GM12801 (cell line): ENCODE data around the gene CD248.

Experiments
- CTCF ChIP-seq: IDR thresholded peaks from one replicate; pipeline ENCODE4 v1.5.1; 2011; ENCODE audit warnings: control low read depth; ENCODE audit not compliant: insufficient read length; ENCODE audit errors: extremely low read depth

CD248 gene

DNA sequence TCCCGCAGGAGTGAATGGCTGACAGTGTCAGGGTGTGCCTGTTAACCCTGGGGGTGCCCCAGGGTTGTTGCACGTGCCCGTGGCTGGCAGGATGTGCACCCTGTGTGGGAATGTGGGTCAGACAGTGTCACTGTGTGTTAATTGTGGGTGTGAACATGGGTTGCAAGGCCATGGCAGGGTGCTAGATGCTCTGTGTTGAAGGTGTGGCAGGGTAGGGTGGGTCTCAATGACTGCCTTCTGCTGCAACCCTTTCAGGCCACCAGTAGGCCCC is 11.1 kb upstream of the CD248 start:
- TF ChIP-seq CTCF, result no peak

- TF ChIP-seq CTCF, result no peak
Measured at GRCh38 chr11:66327171-66328030, 10.6 kb upstream of the CD248 start.

GRCh38 chr11:66326261-66327111 is 9.6 kb upstream of the CD248 start:
- TF ChIP-seq CTCF, result no peak

DNA sequence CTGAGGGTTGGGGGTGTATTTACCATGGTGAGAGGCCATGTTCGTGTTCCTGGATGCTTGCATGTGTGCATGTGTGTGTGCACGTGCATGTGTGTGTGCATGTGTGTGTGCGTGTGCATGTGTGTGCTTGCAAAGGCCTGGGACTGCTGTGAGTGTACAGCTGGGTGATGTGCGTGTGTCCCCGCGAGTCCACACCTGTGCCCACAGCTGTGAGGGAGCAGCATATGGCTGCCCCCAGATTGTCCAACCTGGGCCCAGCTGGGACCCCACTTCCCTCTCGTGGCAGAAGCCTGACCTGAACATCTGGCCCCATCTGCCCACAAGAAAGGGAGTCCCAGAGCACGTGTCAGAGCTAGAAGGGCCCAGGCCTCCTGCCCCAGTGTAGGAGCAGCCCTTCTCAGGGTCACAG is 8.4 kb upstream of the CD248 start:
- TF ChIP-seq CTCF, result no peak

GRCh38 chr11:66324664-66325063 is 7.8 kb upstream of the CD248 start:
- TF ChIP-seq CTCF, result no peak

DNA sequence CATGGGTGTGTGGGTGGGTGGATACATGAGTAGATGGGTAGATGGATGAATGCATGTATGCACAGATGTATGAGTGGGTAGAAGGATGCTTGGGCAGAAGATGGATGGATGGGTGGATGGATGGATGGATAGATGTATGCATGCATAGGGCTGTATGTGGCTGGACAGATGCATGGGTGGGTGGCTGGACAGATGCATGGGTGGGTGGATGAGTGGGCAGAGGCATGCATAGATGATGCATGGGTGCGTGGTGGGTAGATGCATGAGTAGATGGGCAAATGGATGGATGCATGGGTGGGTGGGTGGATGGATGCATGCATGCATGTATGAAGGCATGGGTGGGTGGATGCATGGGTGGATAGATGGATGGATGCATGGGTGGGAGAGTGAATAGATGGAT is 6.8 kb upstream of the CD248 start:
- TF ChIP-seq CTCF, result no peak

- no peak for TF ChIP-seq CTCF
Measured at GRCh38 chr11:66322732-66323427, 6.0 kb upstream of the CD248 start.
